SH-SY5Y (cell line): ENCODE results near the gene OPCML.

Experiments used
- GATA2 ChIP-seq: IDR thresholded peaks from 2 replicates; pipeline ENCODE4 v1.6.1; 2011; ENCODE audit warnings: mild to moderate bottlenecking, low read depth, low read length
- GATA3 ChIP-seq: IDR thresholded peaks from 2 replicates; pipeline ENCODE4 v1.6.1; 2011; ENCODE audit warnings: low read depth, mild to moderate bottlenecking, low read length, moderate library complexity

OPCML gene

DNA sequence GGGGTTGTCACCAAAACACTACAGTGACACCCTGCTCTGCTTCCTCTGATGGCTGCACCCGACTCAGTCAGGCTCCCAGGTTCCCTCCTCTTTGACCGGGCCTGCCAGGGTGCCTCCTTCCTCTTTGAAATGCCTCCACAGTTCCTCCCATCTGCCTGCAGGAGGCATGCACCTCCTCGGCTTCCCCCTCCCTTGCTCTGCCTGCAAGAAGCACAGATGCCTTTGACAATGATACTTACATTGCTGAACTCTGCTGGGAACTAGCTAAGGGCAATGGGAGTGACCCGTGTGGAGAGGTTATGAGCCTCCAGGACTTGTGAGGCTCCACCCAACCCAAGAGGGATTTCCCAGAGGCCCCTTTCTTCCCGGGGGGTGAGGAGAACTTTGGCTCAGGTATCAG is 674.1 kb downstream of the OPCML start:
- no peak for TF ChIP-seq GATA2
- TF ChIP-seq GATA3, result no peak

DNA sequence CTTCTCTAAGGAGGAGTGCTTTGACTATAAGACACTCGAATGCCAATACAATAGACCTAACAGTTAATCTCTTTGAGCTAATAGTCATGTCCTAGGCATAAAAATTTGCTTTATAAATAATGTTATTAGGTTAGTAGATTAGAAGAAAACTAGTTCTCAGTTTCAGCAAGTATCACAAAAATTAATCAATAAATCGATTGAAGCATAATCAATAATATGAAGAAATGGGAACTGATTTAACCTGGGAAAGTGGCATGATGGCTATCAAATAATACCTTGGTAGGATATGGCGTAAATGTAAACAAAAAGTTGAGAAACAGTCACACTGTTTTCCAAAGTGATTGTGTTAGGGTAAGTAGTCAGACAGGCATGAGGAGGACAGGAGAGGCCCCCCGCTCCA is 676.3 kb downstream of the OPCML start:
- no peak for TF ChIP-seq GATA2
- TF ChIP-seq GATA3, result no peak

DNA sequence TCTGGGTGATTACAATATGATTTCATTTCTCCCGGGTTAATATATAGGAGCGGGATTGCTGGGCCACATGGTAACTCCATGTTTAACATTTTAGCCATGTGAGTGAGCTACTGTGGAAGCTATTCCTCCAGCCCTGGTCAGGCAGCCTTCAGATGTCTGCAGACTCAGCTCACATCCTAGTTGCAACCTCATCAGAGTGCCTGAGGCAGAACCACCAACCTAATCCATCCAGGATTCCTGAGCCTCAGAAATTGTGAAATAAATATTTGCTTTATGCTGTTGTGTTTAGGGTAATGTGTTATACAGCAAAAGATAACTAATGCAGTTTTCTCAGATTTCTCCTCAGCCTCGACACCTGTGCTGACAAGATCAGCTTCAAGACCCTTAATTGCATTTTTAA is 676.8 kb downstream of the OPCML start:
- TF ChIP-seq GATA2 (no peak), GATA3 (no peak)

DNA sequence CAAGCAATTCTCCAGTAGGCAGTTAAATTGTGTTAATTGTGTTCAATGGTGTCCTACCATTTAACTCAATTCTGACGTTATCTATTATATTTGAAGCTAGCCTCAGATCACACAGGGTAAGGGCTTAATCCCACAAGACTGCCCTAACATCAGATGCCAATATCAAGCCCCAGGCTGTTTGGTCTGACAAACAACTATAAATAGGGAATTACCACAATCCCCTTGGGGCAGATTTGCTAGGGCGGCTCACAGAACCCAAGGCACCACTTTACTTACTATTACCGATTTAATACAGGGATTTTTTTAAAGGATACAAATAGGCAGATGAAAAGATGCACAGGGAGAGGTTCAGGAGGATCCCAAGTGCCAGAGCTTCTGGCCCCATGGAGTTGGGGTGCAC is 678.4 kb downstream of the OPCML start:
- TF ChIP-seq GATA2 (no peak), GATA3 (no peak)

DNA sequence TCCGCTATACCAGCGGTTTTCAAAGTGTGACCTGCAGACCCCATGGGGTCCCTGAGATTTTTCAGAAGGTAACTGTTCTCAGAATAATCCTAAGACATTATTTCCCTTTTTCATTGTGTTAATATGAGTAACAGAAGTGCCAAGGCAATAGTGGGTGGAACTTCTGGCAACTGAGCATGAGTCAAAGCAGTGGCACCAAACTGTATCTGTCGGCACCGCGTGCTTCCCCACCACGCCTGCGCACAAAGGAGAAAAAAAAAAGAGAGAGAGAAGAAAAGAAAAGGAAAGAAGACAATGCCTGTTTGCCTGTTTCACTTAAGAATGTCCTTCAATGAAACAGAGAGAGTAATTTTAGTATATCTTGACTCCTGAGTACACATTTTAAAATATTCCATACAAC is 679.9 kb downstream of the OPCML start:
- no peak for TF ChIP-seq GATA2
- no peak for TF ChIP-seq GATA3

DNA sequence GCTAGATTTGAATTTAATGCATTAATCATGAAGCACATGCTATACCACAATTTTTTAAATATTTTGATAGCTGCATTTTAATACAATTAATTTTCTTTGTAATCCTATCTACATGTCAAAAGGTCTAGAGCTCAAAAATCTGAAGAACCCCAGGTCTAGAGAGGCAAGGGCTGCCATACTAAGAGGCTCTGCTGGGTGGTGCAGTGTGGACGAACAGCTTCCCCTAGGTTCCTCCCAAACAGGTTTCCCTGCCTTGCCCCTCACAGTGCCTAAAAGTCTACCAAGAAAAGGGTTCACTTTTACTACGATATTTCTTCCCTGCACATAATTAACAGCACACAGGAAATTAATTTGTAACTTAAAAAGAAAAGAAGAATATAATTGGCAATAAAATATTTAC is 681.1 kb downstream of the OPCML start:
- no peak for TF ChIP-seq GATA3
- no peak for TF ChIP-seq GATA2

DNA sequence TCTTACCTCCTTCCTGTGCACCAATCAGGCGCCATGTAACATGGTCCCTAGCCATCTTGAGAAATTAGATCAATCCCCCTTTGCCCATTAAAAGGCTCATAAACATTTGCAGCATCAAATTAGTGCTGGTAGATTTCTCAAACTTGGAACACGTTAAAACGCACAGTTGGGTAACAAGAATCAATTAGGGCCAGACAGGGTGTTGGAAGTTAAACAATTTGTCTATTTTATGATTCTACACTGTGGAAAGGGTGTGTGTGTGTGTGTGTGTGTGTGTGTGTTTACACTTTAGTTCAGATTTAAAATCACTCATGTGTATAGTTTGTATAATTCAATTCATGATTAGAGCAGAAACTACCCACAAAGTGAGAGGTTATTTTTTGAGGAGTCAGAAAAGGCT is 682.0 kb downstream of the OPCML start:
- TF ChIP-seq GATA3, result no peak
- TF ChIP-seq GATA2, result no peak

DNA sequence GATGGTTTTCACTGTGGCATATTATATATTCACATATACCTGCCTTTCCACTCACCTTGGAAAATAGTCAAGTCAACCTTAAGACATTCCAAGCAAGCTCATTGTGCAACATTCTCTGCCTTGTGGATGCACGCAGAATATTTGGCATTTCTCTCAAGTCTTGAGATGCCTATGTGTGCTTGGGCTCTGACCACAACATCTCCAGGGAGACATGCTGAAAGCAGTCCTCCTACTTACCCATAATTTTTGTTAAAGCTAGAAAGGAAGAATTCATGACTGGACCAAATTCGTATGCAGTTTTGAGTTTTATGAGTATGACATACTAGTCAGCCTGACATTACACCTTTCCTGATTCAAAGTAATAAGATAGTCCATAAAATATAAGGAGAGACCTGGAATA is 684.0 kb downstream of the OPCML start:
- TF ChIP-seq GATA2, result no peak
- TF ChIP-seq GATA3, result no peak

DNA sequence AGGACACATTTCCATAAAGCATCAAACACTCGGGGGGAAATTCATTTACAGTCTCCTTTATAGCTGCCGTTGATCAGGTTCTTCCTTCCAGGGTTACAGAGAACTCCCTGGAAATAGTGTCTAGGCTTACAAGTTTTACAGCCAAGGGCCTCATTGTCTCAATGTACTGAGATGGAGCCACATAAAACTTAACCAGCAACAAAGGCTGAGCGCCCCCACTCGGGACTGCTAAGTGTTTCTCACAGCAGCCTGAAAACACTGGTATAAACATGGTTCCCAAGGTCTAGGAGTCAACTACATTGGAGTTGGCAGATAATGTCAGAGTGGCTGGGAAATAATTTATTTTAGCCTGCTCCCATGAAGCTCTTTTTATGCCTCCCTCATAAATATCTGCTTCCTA is 686.2 kb downstream of the OPCML start:
- TF ChIP-seq GATA3, result no peak
- no peak for TF ChIP-seq GATA2

DNA sequence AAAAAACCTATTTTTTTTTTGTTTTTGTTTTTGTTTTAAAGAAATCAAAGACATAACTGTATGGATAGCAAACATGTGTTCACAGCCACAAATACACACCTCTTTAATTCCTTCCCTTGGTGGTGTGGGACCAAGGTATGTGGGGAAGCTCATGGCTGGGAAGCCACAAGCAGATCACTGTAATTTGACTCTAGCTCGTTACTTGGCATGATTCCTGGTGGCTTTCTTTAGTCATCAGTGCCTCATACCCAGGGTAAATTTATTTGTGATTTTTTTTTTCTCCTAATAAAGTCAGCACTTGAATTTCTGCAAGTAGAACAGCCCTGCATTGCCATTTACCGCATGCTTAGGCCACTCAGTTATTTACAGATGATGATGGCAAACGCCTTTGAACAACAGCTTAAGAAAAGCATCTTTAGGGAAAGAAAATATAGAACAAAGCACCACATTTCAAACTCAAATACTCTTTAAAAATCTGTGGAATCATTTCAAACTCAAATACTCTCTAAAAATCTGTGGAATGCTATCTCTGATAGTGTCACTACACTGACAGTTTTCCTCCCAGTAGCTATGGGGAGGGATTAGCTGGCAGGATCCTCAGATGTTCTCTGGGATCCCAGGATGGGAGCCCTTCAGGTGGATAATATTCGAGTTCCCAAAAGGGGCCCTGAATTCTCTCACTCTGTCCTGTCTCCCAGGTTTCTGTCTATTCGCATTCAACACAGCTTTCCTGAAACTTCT is 687.2 kb downstream of the OPCML start:
- TF ChIP-seq GATA2 (no peak), GATA3 (no peak)

DNA sequence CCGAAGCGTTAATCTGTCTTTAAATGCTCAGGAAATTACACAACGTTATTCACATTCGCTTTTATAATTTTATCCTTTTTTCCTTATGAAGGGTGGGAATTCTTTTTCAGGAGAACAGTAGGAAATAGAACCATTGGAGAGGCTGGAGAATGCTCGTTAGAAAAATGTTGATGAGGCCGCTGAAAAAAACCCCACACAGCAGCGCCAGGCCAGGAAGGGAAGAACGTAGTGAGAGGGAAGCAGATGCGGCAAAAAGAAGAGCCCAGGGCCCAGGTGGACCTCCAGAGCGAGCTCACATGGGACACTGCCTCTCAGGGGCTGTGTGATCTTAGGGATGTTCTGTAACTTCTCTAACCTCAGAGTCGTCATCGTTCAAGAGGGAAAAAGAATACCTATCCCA is 691.6 kb downstream of the OPCML start:
- no peak for TF ChIP-seq GATA3
- no peak for TF ChIP-seq GATA2

DNA sequence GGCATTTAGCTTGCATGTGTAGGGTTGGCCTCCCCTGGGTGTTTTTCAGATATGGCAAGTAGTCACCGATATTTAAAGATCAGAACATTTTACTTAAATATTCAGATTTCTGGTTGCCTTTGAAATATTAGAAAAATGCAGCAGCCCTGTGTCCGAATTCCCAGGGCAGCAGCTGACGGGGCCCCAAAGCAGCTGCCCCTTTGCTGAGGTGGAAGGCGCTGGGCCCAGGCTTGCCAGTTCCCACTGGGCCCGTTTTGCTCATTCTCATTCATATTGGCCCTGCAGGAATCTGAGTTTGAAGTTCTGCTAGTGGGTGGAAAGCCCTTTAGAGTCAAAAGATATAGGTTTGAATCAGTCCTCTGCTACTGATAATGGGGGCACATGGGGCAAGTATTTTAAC is 692.1 kb downstream of the OPCML start:
- TF ChIP-seq GATA2, result no peak
- no peak for TF ChIP-seq GATA3

DNA sequence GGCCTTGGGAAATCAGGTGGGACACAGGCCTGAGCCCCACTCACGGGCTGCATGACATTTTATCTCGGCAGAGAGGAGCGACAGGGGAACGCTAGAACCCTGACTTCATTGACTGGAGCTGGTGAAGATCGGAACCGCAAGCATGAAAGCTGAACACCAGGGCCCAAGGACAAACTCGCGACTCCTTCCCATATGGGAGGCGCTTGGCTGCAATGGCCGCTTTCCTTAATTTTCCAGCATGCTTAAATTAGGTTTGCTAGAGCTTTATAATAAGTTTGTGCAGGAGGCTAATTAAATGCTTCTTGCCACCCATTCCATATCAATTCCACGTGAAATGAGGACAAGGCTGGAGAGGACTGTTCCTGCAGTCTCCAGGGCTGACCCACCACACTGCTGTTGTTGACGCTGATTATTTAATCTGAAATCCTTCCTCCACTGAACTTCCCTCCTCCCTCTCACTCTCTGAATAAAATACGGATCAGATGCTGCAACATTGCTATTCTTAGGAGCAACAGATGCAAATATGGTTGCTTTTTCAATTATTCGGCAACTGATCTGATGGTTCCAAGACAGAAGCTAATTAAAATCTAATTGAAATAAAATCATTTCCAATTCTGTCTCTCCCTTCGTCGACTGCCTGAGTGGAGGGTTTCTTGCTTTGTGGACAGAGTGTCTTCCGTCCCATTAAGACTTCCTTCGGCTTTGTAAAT is 692.9 kb downstream of the OPCML start:
- TF ChIP-seq GATA3 (no peak), GATA2 (no peak)

DNA sequence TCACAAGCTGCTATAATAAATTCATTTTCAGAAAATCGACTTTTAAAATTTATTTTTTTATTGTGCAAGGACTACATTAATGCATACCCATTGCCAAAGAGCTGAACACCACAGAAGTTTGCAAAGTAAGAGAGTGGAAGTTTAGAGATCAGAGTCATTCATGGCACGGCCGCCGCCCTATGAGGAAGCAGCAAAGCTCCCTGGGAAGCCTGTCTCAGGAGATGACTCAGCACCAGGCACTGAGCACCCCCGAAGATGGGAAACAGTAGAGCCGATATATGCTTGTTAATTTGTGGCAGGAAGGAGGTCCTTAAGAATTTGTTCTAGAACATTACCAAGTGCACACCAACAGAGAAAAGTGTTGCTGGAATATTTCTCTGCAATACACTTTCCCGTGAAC is 693.7 kb downstream of the OPCML start:
- no peak for TF ChIP-seq GATA2
- no peak for TF ChIP-seq GATA3

DNA sequence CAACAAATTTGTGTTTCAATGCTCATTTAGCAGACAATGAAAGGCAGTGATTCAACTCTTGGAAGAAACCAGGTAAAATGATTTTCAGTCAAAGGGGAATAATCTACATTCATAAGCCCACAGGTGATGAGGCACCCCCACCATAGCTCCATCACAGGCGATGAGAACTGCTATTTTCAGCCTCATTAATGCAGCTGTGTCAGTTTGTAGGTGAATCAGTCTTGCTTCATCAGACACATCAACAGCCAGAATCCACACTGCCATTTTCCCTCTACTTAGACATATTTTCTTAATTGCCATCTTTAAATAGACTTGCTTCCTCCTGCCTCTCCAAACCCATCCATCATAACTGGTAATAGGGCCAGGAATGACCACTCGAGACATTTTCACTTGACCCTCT is 701.0 kb downstream of the OPCML start:
- TF ChIP-seq GATA3 (no peak), GATA2 (no peak)
